AG08396 (cell line): Measurements from ENCODE around the gene PEPD.
A peak's percentile ranks its signal among the peaks of the same experiment; 100 is the strongest.

Experiments used
- DNase-seq: peaks from one replicate; pipeline ENCODE4 v3.0.0; 2012; ENCODE audit warnings: low spot score, mixed read lengths

PEPD gene

DNA sequence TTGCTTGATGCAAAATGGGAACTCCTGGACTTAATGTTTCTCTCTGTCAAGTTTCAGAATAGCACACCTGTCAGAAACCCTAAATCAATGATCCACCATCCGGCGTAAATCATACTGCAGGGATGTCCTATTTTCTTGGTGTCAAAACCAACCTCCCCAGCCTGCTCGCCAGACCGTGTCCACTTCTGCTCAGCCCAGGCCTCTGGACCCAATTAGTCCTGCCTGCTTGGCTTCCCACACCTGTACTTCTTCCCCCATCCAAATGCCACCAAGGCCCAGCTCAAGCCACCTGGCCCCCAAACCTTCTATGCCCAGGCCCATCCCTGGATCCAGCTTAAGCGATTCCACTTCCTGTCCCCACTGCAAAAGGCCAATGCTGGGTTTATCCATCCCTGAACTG, 25.1 kb upstream of the PEPD start:
- DNase-seq: no peak

DNA sequence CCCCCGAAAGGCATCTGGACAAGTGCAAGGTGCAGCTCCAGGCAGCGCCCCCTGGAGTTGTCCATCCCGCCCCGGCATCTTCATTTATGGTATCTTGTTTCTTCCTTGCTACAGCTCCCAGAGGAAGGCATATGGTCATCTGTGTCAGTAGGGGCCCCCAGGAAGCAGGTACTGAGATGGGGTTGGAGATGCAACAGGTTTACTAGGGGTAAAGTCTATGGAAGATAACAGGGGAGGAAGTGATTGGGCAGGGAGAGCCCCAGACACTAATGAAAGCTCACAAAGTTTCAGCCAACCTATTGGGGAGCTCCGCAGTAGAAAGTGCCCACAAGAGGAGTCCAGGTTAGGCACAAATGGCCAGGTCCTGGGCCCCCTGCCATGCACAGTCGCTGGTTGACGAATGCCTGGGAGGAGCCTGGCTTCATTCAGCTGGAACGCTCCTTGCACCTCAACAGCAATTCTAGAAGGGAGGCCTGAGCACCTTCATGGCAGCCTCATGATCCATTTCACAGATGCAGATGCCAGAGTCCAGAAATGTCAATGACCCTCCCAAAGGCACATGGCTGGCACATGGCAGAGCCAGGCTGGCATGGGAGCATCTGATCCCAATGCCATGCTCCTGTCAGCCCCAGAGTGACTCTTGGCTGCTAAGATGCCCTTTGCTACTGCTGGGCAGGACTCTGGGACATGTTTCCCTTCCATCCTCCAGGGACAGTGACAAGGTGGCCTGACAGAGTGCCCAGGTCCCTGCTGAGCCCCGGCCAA, 23.8 kb upstream of the PEPD start:
- DNase-seq: no peak

DNA sequence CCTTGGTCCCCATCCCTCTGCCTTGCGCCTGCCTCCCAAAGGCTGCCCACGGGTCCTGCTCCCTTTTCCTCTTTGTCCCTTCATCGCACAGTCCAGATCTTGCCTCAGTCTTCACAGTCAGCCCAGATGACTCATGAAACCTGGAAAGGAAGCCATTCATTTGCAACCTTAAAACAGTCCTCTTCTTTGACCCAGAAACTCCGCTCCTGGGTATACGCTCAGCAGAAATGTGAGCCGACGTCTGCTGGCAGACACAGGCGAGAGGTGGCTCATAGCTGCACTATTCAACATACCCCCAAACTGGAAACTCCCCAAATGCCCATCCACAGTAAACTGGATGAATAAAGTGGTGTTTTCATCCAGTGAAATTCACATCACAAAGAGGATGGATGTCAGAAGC, 13.6 kb upstream of the PEPD start:
- no peak for DNase-seq

DNA sequence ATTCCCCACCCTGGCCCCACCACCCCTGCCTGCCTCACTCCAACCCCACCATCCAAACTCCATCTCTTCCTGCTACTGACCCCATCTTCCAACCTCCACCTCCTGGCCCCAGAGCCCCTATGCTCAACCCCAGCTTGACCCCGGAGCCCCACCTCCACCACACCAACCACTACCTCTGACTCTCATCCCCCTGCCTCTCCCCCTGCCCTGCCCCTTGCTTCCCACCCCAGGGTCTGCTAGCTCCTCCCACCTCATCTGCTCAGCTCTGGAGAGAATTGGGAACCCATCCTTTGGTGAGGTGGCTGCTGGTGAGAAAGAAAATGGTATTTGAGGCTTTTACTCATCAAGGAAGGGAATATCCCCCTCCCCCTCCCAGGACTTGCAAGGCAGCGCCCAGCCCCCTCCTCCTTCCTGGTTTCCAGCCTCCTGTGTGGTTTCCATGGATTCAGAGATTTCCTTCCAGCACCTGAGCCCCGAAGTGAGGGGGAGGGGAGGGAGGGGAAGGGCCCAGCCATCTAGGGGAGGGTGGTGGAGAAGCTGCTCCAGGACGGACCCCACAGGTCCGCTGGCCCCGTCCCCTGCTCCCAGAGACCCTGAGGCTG, 11.4 kb upstream of the PEPD start:
- no peak for DNase-seq

DNA sequence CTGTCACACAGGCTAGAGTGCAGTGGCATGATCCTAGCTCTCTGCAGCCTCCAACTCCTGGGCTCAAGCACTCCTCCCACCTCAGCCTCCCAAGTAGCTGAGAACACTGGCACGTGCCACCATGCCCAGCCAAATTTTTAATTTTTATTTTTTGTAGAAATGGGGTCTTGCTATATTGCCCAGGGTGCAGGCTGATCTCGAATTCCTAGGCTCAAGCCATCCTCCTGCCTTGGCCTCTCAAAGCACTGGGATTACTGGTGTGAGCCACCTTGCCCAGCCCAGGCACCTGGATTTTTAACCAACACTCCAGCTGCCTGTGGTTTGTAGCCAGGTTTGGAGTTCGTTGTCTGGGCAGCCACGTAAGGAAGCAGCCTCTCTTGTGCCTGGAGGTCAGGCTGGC, 9.3 kb upstream of the PEPD start:
- no peak for DNase-seq

DNA sequence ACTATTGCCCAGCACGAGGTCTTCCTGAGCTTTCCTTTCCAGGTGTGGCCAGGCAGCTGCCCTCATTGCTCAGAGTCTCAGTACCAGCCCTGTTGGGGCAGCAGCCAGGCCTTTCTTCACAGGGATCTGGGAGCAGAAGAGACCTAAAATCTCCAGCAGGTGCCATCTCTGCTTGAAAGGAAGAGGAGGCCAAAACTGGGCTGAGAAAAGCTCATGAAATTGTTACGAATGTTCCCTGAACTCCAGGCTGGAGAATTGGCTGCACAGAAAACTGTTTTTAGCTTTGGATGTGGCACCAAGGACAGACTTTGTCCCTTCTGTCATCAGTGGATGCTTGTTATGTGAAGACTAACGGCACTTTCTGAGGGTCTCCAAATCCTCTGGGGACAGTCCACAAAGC, 8.7 kb upstream of the PEPD start:
- DNase-seq: no peak

DNA sequence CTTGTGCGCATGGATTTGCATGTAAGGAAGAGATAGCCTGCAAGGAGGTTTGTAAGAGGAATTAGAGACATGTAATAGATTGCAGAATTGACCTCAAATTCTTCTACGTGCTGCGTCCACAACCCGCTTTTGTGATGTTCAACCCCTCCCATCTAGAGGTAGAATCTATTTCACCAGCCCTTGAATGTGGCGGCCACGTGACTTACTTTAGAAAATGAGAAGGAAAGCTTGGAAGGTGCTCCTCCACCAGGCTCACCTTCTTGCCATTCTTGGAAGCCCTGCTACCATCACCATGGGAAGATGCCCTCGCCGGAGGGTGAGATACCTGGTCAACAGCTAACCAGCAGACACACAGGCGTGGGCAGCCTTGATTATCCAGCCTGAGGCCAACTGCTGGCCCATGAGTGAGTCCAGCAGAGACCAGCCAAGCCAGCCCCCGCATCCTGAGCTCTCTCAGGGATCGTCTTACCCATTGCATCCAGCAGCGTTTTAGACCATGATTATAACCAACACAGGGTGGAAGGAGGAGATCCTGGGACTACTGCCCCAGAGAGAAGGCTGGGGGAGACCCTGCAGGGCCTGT, 7.6 kb upstream of the PEPD start:
- no peak for DNase-seq

DNA sequence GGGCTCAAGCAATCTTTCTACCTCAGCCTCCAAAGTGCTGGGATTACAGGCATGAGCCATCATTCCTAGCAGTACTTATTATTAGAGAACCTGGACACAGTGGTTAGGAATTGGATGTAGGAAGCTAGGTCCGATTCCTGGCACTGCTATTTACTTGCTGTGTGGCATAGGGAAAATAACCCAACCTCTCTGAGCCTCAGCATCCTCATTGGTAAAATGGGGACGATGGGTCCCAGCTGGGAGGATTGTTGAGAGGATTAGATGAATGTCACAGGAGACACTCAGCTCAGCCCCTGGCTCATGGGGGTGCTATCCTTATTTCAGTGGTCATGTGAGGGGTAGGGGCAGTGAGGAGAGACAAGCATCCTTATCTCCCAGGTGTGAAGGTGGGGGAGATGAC, 6.8 kb upstream of the PEPD start:
- DNase-seq: no peak

DNA sequence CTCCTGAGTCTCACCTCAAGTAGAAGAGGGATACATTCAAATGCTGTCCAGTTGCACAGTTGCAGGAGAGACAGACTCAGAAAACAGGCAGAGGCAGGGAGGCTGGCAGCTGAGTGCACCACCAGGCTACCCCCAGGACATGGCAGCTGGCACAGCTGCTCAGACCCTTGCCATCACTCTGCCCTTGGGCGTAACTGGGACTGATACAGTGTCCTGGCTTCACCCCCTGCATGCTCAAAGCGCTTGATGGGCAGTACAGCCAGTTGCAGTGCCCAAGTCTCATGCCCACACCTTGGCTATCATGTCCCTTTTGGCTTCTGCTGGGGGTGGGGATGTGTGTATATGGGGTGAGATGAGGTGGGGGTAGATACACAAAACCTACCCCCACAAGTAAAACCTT, 5.5 kb upstream of the PEPD start:
- DNase-seq: no peak

DNA sequence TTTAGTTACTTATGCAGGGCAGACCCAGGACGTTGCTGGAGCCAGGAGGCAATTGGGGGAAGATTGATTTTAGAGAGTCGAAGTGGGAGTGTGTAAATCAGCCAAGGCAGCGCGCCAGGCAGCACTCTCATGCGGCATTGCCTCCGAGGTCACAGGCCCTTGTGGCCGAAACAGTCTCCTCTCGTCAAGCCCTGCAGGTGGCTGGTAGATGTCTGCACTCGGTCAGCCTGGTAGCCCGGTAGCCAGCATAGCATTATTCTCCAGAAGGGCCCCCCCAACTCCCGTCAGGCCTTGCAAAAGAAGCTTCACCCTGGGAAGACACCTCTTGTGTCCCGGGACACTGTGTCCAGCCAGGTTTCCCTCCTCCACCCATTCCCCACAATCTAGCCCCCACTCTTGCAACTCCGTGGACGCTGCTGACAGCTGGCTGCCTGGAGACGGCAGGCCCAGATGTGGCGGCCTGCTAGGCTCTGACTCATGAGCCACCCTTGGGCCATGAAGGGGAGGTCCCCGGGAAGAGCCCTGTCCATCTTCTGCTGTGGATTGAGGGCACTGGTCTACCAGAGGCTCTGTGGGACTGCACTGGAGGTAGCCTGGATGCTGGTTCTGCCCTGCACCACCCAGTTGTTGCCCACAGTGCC, 2.6 kb upstream of the PEPD start:
- DNase-seq: peak; percentile 39

DNA sequence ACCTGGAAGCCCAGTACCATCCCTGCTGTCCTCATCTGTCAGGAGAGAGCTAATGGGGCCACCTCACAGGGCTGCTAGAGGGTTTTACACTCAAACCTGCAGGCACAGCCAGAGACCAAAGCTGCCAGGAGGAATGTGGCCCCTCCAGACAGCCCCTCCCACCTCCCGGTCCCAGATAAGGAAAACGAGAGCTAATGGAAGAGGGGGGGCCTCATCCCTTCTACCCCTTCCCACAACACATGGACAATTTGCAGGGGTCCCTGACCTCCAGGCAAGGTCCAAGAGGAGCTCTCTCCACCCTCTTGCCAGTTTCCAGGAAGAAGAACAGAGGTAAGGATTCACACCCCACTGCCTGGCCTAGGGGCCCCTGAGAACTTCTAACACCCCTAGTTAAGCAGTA, 1.6 kb upstream of the PEPD start:
- DNase-seq: no peak

DNA sequence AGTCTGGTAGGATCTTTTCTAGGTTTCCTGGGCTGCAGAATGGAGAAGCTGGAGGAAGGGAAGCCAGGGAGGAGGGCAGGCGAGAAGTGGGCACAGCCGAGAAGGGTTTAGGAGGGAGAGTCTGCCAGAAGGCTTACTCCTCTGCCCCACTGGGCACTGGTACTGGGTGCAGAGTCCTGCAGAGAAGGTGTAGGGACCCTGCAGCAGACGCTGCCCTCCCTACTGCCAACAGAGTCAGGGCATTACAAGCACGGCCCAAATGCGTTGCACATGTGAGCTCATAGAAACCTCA, 726 bp upstream of the PEPD start:
- no peak for DNase-seq

DNA sequence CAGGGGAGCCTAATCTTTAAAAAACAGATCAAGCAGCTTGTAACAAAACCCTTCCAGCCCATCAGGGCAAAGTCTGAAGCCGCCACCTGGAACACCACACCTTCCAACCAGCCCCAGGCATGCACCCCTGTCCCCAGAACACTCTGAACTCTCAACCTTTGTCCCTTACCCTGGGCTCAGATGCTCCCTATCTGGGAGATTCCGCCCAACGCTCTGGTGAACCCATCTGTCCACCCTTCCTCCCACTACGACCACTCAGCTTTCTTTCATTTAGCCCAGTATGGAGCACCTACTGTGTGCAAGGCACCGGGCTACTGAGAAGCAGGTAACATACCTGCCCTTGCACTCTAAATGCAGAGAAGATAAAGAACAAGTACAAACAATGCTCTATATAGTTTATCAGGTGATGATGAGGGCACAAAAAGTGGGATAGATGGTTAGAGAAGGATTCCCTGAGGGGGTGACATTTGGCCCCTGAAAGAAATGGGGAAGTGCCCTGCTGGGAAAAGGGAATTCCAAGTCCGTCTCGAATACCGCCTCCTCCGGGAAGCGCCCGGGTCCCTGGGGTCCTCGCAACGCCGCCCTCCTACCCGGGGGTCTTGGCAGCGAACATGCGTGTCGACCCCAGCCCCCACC, 629 bp downstream of the PEPD start:
- DNase-seq: no peak

DNA sequence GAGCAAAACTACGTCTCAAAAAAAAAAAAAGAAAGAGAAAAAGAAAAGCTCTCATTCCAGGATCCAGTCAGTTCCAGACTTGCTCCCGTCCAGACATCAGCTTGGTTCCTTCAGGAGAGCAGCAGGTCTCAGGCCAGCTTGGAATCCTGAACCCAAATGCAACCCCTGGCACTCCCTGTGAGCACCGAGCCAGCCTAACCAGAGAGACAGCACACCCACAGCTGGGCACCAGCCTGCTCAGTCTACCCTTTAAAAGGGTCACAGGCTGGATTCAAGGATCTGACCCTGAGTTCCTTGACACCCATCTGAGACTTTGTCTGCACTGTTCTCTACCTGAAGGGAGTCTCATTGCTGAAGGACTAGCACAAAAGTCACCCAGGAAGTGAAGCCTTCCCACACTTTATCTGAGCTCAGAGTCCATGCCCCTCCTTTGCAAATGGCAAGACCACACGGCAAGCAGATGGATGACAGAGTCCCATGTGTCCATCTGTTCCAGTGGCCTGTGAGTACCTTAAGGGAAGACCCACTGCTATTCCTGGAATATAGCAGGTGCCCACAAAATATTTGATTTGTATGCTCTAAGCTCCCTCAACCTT, 1.4 kb downstream of the PEPD start:
- DNase-seq: no peak

DNA sequence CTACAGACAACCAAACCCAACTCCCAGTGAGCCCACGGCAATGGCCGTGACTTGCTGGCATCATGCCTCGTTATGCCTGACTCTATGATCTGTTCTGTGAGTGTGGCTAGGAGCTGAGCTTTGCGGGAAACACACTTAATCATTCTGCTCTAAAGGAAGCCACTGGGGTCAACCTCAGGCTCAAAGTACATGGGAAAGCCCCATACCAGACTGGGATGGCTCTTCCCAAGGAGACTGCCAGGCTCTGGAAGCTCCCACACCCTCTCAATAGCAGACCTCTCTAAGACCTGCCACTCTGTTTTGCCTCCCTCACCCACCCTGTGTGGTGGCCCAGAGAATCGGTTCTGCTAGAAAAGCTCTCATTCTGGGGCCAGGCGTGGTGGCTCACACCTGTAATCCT, 2.2 kb downstream of the PEPD start:
- DNase-seq: no peak

DNA sequence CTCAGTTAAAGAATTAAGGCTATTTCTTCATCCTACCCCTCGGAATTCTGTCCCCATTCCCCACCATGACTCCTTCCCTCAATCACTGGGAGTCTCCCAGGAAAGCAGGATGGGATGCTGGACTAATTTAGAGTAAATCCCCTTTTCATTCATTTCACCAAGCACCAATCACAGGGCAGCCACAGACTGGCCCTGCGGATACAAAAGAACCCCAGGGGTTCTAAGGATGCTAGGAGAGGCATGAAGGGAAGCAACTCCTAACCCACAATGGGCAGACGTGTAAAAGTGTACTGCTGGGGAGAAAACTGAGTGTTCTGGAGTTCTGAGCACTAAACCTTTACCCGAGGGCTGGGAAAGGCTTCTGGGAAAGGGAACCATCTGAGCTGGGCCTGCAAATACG, 3.0 kb downstream of the PEPD start:
- no peak for DNase-seq

DNA sequence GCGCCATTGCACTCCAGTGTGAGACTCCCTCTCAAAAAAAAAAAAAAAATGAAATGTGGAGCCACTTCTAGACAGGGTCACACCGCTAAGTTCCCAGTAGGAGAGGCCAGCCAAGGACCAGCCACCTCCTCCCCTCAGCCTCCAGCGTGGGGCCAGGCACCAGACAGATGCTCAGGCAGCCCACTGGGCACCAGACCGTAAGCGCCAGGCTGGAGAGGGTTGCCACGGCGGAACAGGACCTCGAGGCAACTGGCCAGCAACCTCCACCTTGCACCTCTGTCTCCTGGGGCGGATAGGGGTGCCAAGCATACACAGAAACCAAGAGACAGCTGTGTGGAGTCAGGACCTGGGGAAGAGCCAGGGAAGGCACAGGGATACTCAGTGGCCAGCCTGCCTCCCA, 3.7 kb downstream of the PEPD start:
- no peak for DNase-seq

DNA sequence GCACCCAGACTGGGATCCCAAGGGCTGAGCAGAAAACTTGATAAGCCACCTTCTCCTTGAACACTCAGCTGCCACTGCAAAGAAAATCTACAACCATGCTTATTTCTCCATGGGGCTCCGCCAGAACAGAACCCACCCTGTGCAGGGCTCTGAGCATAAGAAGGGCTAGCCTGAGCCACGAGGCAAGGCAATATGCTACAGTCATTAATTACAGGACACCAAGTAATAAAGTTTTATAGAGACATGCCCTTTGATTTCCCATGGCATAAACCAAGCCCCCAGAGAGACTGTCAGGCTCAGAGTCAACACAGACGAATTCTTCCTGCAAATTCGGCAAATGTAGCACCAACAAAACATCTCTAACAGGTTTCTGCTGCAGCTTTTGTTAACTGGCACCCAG, 5.7 kb downstream of the PEPD start:
- DNase-seq: no peak

DNA sequence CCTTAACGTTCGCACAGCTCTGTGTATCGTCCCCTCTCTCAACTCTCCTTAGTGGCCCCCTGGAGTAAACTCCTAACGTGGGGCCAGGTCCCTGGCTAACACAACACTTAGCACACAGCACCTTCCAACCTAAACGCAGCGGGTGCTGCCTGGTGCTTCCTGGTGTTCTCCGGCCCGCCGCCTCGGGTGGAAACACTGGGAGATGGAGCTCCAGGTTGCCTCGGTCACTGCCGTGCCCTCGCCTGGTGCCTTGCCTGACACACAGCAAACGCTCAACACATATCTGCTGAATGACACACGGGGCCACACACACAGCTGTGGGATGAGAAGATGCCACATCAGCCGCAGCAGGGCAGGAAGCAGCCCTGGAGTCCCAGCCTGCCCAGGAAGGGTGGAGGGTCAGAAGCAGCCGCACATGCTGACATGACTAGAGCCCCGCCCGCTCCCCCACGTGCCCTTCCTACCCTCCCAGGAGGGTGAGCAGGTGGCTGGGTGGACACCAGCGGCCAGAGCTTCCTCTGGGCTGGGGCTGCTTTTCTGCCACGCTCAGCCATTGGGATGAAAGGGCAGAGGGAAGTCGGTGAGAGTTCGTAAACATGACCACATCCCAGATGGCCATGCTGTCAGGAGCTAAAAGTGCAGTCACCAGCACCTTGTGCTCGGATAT, 6.6 kb downstream of the PEPD start:
- DNase-seq: no peak

DNA sequence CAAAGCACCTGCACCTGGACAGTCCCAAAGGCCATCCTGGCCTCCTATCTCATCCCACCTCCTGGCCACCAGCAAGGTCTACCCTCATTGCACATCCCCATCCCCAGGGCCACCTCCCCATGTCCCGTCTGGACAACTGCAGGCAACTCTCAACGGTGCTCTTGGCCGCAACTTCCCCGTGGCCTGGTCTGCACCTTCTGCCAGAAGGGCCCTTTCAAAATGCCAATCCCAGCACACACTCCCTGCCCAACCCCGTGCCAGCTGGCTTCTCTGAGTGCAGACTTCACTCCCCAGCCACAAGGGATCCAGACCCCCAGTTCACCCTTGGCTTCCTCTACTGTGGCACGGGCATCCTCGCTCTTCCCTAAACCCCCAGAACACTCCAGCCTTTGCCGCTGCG, 8.2 kb downstream of the PEPD start:
- DNase-seq: no peak

DNA sequence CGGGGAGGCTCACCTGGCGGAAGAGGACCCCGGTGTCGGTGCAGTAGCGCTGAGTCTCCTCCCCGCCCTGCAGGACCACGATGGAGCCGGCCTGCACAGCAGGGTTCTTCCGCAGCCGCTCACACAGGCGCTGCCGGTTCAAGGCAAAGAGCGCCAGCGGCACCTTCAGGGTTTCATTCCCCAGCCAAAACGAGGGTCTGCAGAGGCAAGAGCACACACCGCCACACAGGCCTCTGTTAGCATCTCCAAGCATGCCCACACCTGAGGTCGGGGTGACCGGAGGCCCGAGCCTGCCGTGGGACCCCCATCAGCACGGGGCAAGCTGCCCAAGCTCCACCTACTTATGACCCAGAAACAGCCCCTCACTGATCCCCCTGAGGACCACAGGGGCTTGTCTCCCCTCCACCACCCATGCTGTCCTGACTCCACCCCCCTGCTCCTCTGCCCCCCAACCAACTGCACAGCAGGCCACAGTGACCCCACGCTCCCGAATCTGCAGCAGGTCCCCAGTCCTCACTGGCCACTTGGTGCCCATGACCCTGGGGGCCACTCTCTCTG, 8.9 kb downstream of the PEPD start:
- DNase-seq: no peak

DNA sequence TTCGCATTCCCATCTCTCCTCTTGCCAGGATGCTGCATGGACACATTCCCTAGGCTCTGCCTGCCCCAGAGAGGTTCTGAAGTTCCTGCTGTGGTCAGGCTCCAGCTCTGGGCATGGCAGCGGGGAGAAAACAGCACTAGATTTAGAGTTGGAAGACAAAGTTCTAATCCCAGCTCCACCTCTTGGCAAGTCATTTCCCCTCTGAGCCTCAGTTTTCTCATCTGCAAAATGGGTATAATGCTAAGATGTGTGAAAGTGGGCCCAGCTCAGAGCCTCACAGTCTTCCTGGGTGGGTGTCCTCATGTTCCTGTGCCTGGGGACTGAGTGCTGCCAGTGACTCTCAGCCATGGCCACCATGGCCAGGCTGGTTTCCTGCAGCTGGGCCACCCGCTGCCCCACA, 9.6 kb downstream of the PEPD start:
- DNase-seq: no peak
